ENCODE results near the gene ANKRD39. TPM values are rescaled to one million over a fixed set of nuclear protein-coding genes. Genes with fewer than 3 reads are reported as not detected.
A peak's percentile ranks its signal among the peaks of the same experiment; 100 is the strongest.

The ANKRD39 gene
- total and polyA plus RNA-seq, 2 of the 4 experiments (the other 2 are of a cell fraction), result 12.5 to 17.0 TPM

- no peak for TF ChIP-seq MAZ (IDR thresholded peaks at IDR 0.05; ENCODE audit: borderline replicate concordance, low read depth, low read length)
- no peak for TF ChIP-seq POLR2A (IDR thresholded peaks at IDR 0.05; ENCODE audit: low read depth, low read length)
Observed at GRCh38 chr2:96872591-96873349, 15.0 kb upstream of the ANKRD39 start (continued).

- Histone ChIP-seq H2AFZ (replicated peaks; ENCODE audit: low read length, poor library complexity) (peak overlapping the region; percentile 92), H3K18ac (ENCODE audit: low read depth, low read length) (no peak overlapping the region; the same call in 1 of the 2 replicates), H4K5ac (ENCODE audit: low read depth, low read length) (0 out of 2 replicates have a peak overlapping the region, but pooled peaks have one; percentile 1), H3K36me3 (ENCODE audit: control insufficient read depth, insufficient read depth, low read length) (peaks cover 15% of the 10 kb centered on the region), H3K9me3 (ENCODE audit: control insufficient read depth, insufficient read depth, low read length) (no peaks in the 10 kb centered on the region), H2BK15ac (ENCODE audit: low read depth, low read length) (no peak overlapping the region), H3K4me2 (ENCODE audit: low read depth, low read length) (peak overlapping the region; percentile 52), H3K79me1 (ENCODE audit: low read depth in 1 of 2, low read length in 2 of 2) (peaks cover 2 to 27% of the 10 kb centered on the region in 2 experiments), H3K27ac (ENCODE audit: insufficient read depth, low read length) (no peak overlapping the region), H3K9ac (ENCODE audit: low read depth, low read length) (peak overlapping the region; percentile 46; the same call in 1 of the 2 replicates), H3K14ac (replicated peaks; ENCODE audit: low read depth, low read length) (0 out of 2 replicates have a peak overlapping the region, but pooled peaks have one; percentile 29), H3K4me3 (ENCODE audit: insufficient read depth, low read depth, low read length) (peak overlapping the region; percentile 87), H2BK120ac (ENCODE audit: low read depth, low read length) (0 out of 2 replicates have a peak overlapping the region, but pooled peaks have one; percentile 46), H2BK20ac (ENCODE audit: low read depth, low read length) (no peak overlapping the region), H4K8ac (ENCODE audit: low read depth in 2 of 2, low read length in 2 of 2) (peak overlapping the region in 1 of 2 experiments; percentile 74; a peak in 1 of 4 replicates), H3K4ac (ENCODE audit: low read depth, low read length) (0 out of 2 replicates have a peak overlapping the region, but pooled peaks have one; percentile 37), H2BK5ac (ENCODE audit: low read depth, low read length, poor library complexity, severe bottlenecking) (no peak overlapping the region), H3K23ac (ENCODE audit: low read depth, low read length) (no peak overlapping the region), H3K27me3 (ENCODE audit: control insufficient read depth, insufficient read depth, low read length) (no peaks in the 10 kb centered on the region), H2AK5ac (ENCODE audit: low read depth, low read length) (peak overlapping the region; percentile 5; the same call in 1 of the 2 replicates), H3K56ac (ENCODE audit: extremely low read depth, insufficient read depth, low read length) (no peak overlapping the region), H2AK9ac (replicated peaks; ENCODE audit: low read depth, low read length, poor library complexity) (peak overlapping the region; percentile 89), H3K4me1 (ENCODE audit: control insufficient read depth, insufficient read depth, low read length) (peaks cover 9% of the 10 kb centered on the region; the same call in 1 of the 2 replicates), H3K9me1 (ENCODE audit: insufficient read depth, low read length) (no peaks in the 10 kb centered on the region; the same call in 1 of the 2 replicates), H4K20me1 (ENCODE audit: insufficient read depth, low read length) (peaks cover 23% of the 10 kb centered on the region), H4K91ac (ENCODE audit: insufficient read depth, low read depth, low read length) (no peak overlapping the region; the same call in 1 of the 2 replicates)
- 59% methylated on average over 4 of the region's 13 CpGs; no CpG with 5 or more reads in 1 of the 2 experiments for WGBS, 2 experiments (ENCODE audit: extremely low coverage in 2 of 2, insufficient read length in 1 of 2)
- no peak for TF ChIP-seq FOS (IDR thresholded peaks at IDR 0.05; ENCODE audit: low read depth, low read length)
- TF ChIP-seq USF2 (IDR thresholded peaks at IDR 0.05; ENCODE audit: low read depth, low read length), result no peak
- no peak for TF ChIP-seq MAFK (IDR thresholded peaks at IDR 0.05; ENCODE audit: low read depth, low read length)
- no peak for TF ChIP-seq SMC3 (IDR thresholded peaks at IDR 0.05; ENCODE audit: low read depth, low read length)
- no peak for TF ChIP-seq RAD21 (IDR thresholded peaks at IDR 0.05; ENCODE audit: low read length)
- no peak for TF ChIP-seq CHD1 (IDR thresholded peaks at IDR 0.05; ENCODE audit: low read depth, low read length)
- TF ChIP-seq BHLHE40 (IDR thresholded peaks at IDR 0.05; ENCODE audit: low read depth, low read length), result no peak
- BruUV-seq (replicated peaks), result no TSS peak
- ATAC-seq (ENCODE audit: low read depth), result no peak
- intact Hi-C loops (cut with micrococcal nuclease), result no loop called here
- ChIA-PET CTCF (no interaction called here), POLR2A (ENCODE audit: unreplicated experiment) (no interaction called here)
- dilution Hi-C loops (cut with HindIII; ENCODE audit: low sequenced_read_pairs, unreplicated experiment), result no loop called here
- DNase-seq, result no peak
- in situ Hi-C loops (cut with MboI; ENCODE audit: low sequenced_read_pairs), result loop anchor here (25.0 kb wide), 1 partner anchor 242 kb away; the partner anchor contains the start of gene ANKRD36
Observed at GRCh38 chr2:96870626-96871255, 12.9 kb upstream of the ANKRD39 start.

Measured in IMR-90 (cell line).